NOMO-1 treated with dmso at 0.1 percent for 144 hours (cell line): ENCODE measurements around the gene FAM161A.
"Not testable (repeated sequence)": the region's sequence is repeated elsewhere in the genome, so short reads cannot be mapped to it uniquely, and the experiment has no call there.

Source experiments
- DNase-seq: peaks from one replicate; lab custom pipeline; 2025; ENCODE audit not compliant: unreplicated experiment; lab: John Stamatoyannopoulos, UW

The FAM161A gene, protein sequence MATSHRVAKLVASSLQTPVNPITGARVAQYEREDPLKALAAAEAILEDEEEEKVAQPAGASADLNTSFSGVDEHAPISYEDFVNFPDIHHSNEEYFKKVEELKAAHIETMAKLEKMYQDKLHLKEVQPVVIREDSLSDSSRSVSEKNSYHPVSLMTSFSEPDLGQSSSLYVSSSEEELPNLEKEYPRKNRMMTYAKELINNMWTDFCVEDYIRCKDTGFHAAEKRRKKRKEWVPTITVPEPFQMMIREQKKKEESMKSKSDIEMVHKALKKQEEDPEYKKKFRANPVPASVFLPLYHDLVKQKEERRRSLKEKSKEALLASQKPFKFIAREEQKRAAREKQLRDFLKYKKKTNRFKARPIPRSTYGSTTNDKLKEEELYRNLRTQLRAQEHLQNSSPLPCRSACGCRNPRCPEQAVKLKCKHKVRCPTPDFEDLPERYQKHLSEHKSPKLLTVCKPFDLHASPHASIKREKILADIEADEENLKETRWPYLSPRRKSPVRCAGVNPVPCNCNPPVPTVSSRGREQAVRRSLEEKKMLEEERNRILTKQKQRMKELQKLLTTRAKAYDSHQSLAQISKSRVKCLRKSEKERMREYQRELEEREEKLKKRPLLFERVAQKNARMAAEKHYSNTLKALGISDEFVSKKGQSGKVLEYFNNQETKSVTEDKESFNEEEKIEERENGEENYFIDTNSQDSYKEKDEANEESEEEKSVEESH

DNA sequence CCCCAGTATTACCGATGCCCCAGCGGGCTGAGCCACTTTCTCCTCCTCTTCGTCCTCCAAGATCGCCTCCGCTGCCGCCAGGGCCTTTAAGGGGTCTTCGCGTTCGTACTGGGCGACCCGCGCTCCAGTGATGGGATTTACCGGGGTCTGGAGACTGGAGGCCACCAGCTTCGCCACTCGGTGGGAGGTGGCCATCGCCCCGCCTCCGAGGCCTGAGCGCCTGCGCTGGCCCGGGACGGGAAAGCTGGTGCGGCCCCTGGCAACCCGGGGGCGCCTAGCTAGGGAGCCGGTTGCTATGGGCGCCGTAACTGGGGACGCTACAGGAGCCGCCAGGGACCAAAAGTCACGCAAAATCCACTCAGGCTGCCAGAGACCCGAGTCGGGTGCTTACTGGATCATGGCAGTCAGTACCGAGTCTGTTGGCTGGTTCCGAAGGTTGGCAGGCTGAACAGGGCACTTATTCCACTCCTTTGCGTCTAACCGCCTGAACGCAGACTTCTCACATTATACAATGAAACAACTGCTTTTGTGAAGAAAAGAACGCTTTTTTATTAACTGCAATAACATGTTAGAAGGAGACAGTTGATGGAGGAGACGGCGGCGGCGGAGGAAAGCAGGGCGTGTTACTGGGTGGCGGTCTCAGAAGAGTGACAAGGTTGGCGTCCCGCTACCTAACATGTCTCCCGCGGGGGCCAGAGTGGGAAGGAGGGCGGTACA is at the start of gene FAM161A:
TSS of gene FAM161A (minus strand) at position 214 of the 717 bp plus-strand sequence. CDS start at position 195, 19 bp downstream.
- peak; percentile 59 for DNase-seq

DNA sequence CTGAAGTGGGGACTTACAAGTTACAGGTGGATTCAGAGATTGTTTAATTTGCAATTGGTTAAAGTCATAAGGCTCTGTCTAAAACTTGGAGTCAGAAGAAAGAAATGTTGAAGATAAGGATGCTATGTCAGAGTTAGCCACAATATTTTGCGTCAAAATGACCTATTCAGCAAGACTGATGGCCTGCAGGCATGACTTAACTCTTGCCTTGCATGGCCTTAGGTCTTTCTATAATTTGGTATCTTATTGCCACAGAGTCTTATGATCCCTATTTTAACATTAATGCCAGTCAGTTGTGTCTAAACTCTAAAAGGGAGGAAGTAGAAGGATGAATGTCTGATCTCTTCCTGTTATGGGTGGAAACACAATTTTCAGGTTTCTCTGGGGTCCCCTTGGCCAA is 46.4 kb upstream of the FAM161A start:
- DNase-seq = no peak

DNA sequence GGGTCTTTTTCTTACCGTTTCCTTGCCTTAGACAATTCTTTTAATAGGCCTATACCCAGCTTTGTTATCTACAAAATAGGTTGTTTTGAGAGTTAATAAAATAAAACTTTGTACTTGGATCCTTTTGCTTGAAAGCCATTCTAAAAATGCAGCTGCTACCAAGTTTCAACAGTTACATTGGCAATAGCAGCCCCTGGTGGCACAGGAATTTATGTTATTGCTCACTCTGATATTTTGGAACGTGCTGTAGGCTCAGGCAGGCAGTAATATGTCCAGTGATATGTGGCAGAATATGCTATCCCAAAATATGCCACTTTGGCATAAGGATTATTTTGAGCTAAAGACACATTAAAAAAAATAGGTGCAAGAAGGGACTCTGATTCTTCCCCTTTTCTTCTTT is 45.0 kb upstream of the FAM161A start:
- no peak for DNase-seq

DNA sequence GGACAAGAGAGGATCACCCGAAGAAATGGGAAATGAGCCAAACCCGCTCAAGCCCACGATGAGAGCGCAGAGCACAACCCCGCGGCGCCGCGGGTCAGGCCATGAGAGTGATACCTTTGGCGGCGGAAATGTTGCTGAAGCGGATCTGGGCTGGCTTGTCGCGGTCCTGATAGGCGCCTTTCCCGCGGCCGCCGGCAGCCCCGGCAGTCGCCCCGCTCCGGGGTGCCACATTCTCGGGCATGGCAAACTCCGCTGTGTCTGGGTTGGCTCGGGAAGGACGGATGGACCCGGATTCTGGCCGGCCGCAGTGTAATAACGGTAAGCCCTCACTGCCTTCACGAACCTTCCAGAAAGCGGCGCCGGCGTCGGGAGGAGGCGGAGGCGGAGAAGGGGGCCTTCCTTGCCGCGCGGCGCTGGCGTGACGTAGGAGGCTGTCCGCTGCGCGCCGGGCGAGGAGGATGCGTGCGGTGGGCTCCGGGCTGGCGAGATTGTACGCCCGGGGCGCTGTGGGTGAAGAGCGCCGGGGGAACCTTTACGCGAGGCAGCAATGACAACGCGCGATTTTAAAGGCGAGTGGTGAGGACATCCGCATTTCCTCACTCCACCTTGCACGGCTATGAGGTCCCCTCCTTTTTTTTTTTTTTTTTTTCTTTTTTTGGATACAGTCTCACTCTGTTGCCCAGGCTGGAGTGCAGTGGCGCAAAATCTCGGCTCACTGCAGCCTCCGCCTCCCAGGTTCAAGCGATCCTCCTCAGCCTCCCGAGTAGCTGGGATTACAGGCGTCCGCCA is 34.6 kb upstream of the FAM161A start, which contains the start of gene CCT4:
TSS of gene CCT4 (minus strand) at position 390 of the 789 bp plus-strand sequence. CDS start at position 241, 149 bp downstream.
- peak; percentile 80 for DNase-seq

DNA sequence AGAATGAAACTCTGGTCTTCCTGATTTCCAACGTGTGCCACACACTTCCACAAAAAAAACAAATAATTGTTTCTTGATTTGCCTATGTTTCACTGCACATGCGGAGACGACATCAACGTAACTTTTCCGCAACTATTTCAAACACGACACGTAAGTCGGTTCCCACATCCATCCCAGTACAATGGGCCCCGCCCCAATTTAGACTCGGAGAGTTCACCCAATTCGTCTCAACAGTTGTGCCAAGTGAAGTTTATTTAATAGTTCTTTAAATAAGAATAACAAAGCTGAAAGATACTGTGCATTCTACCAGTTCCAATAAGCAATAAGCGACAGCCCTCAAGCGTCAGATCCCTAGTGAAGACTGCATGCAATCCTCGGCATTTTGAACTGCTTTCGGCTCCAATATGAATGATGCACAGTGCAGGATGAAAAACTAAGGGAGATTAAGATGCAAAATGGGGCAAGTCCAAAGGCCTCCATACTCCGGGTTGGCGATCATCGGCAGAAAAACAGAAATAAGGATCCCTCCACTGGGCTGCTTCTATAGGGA is 33.9 kb upstream of the FAM161A start:
- DNase-seq = no peak

DNA sequence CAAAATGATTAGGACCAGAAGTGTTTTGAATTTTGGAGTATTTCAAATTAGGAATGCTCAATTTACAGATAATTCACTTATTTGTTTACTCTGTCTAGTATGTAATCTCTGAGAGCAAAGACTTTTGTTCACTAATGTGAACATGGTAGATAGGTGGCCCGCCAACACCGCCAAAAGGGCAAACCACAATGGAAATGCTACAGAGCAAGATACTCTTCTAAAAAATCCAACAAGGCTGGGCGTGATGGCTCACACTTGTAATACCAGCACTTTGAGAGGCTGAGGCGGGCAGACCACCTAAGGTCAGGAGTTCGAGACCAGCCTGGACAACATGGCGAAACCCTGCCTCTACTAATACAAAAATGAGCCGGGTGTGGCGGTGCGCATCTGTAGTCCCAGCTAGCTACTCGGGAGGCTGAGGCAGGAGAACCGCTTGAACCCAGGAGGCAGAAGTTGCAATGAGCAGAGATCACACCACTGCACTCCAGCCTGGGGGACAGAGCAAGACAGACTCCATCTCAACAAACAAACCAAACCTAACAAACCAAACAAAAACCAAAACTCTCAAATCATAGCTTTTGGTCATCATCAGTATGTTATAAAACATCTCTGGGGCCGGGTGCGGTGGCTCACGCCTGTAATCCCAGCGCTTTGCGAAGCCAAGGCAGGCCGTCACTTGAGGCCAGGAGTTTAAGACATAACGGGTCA is 32.2 kb upstream of the FAM161A start:
- no peak for DNase-seq

DNA sequence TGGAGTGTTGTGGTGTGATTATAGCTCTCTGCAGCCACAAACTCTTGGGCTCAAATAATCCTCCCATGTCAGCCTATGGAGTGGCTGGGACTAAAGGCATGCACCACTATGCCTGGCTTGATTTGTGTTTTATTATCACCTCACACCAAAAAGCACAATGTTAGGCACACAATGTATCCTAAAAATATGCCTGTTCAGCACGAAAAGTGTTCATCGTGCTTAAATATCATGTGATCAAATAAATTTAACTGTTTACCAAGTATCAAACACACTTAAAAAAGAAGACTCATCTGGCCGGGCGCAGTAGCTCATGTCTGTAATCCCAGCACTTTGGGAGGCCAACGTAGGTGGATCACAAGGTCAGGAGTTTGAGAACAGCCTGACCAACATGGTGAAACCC is 29.0 kb upstream of the FAM161A start:
- no peak for DNase-seq

DNA sequence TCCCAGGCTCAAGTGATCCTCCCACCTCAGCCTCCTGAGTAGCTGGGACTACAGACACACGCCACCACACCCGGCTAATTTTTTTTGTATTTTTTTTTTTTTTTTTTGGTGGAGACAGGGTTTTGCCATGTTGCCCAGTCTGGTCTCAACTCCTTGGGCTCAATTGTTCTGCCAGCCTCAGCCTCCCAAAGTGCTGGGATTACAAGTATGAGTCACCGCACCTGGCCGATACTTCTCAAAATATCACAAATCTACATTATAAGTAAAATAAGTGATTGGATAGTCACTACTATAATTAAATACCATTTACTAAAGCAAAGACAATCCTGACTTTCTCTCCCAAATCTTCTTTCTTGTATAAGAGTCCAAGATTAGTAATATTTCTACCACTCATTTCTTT is 25.5 kb upstream of the FAM161A start:
- not testable (repeated sequence) for DNase-seq

DNA sequence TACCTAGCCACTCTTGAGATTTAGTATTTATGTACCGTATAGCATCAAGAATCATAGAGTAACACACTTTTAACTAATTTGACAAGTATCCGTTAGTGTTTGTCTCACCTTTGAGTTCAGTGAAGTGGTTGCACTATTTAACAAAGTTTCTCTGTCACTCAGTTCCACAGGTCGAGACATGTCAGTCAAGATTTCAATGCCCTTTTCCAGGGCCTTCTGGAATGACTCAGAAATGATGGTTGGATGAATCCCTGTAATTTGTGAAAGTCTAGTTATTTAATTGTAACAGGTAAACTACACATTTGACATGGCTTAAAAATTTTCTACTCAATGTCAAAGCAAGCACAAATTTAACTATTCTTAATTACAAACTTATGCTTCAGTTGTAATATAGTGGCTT is 24.9 kb upstream of the FAM161A start:
- no peak for DNase-seq

DNA sequence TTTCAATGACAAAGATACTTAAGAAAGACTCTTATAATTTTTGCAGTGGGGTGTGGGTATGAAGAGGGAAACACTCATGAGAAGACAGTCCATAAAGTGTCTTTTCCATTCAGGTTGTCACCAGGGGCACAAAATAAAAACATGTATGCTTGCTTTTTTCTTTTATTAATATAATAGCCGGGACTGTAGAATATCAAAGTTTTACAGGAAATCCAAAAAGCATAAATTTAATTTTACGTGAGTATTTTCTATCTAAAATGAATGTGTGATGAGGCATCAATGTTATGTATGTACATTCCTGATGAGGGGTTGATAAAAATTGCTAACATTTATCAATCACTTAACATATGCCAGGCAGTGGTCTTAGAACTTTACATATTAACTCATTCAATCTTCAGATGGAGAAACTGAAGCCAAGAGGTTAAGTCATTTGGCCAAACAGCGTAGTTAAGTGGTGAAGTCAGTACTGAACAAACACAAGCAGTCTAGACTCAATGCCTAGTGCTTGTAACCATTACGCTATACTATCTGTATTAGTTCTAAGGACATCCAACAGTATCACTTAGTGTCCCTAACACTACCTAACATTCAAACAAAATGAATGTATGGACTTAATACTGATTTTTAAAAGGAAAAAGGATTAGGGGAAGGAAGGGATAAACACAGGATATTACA is 23.8 kb upstream of the FAM161A start:
- no peak for DNase-seq

DNA sequence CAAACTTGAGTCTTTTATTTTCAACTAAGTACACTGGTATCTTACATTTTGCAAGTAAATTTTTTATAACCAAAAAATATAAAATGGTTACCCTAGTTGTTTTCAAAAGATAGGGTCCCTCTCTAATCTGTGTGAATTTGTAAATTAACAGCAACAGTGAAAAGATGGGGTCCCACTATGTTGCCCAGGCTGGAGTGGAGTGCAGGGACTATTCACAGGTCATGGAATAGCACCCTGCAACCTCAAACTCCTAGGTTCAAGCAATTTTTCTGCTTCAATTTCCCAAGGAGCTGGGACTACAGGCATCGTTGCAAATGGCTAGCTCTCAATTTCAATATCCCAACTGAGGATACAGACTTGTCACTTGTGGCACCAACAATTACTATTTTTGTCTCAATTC is 22.5 kb upstream of the FAM161A start:
- no peak for DNase-seq

DNA sequence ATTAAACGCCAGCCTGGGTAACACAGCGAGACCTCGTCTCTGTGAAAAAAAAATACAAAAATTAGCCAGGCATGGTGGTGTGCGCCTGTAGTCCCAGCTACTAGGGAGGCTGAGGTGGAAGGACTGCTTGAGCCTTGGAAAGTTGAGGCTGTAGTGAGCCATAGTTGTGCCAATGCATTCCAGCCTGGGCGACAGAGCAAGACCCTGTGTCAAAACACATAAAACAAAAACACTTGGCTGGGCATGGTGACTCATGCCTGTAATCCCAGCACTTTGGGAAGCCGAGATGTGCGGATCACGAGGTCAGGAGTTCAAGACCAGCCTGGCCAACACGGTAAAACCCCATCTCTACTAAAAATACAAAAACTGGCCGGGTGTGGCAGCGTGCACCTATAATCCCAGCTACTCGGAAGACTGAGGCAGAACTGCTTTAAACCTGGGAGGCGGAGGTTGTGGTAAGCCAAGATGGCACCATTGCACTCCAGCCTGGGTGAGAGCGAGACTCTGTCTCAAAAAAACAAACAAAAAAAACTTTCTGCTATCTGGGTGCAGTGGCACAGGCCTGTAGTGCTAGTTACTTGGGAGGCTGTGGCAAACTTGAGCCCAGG is 12.7 kb upstream of the FAM161A start:
- not testable (repeated sequence) for DNase-seq

DNA sequence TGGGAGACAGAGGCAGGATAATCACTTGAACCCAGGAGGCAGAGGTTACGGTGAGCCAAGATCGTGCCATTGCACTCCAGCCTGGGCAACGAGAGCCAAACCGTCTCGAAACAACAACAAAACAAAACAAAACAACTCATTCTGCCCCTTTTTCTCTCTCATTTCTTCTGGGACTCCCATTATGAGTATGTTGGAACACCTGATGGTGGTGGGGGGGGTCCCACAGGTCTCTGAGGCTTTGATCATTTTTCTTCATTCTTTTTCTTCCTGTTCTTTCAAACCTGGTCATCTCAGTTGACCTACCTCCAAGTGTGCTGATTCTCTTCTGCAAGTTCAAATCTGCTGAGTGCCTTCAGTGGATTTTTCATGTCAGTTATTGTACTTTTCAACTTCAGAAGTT is 8.2 kb upstream of the FAM161A start:
- DNase-seq = no peak

DNA sequence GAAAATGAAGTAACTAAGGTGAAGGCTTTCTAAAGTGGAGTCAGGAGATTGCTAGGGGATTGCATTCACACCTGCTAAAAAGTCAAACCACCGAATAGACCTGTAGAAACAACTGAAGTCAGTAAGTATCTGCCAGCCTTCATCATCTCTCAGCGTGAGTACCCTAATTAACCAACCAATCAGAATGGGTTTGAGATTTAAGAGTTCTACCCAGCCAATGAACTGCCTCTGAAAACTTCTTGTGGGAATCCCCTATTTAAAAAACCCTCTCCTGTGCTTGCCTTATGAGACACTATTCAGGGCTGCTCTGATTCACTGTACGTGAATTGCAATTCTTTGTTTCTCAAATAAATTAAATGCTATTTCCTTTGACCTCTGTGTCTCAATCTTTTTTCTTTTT is 3.4 kb upstream of the FAM161A start:
- no peak for DNase-seq

DNA sequence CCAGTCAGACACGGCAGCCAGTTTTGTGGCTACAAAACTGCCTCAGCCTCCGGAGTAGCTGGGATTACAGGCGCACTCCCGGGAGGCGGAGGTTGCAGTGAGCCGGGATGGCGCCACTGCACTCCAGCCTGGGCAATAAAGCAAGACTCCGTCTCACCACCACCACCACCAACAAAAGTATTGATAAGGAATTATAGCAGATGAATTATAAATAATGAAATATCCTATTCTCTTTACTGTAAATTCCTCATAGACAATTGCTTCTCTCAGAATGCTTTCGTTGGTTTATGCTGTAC is 1.4 kb upstream of the FAM161A start:
- DNase-seq = no peak

DNA sequence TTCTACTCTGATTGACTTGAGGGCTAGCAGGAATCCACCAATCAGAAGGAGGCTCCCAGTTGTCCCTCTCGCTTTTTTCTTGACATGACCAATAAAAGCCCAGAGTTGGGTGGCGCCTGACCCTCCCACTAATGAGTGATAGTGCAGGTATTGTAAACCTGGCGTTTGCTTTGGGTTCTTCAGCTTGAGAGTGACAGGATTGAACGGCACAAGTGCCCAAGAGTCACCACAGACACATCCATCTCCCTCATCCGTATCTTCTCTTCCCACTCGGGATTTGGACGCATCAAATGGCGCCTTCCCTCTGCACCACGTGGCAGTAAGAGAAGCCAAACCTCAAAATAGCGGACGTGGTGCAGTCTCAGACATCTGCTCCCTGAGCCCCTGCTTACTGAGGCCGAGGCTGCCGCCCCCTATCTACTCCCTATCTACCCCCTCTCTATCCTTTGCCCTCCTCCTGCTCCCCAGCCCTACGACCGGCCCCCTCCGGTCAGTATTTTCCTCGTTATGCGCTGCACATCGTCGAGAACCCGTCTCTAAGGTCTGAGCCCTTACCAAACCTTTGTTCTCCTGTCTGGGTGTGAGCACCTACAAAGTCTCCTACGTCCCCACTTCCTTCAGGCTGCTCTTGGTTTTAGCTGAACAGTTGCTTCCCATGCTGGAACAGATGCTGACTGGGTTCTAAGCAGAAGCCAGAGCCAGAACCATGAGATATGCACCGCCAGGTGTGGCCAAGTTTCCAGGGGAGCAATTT is 881 bp upstream of the FAM161A start:
- peak; percentile 89 for DNase-seq

DNA sequence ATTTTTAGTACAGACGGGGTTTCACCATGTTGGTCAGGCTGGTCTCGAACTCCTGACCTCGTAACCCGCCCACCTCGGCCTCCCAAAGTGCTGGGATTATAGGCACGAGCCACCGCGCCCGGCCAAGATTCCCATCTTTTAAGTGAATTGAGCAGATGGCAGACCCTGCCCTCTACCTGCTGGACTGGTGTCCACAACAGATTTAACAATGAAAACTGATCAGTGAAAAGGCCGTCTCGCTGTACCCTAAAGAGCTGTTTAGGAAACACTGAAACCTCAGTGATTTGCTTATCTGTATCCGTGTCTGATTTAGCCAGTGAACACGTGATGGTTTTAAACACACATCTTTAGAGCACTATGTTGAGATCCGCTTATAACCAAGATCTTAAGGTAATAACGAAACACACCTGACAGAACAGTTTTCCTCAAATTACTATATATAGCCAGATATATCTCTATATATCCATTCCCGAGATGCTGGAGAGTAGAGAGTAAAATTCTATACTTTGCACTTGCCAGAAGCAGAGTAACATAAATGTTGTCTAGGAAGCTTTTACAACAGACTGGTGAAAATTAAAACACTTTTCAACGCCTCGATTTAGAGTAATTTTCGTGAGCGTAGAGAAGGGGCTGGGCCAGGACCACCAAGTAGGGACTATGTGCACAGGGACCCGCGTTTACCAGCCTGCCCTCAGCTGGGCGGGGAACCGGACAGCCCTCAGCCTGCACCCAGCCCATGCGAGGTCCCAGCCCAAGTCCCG is 594 bp downstream of the FAM161A start:
- no peak for DNase-seq

DNA sequence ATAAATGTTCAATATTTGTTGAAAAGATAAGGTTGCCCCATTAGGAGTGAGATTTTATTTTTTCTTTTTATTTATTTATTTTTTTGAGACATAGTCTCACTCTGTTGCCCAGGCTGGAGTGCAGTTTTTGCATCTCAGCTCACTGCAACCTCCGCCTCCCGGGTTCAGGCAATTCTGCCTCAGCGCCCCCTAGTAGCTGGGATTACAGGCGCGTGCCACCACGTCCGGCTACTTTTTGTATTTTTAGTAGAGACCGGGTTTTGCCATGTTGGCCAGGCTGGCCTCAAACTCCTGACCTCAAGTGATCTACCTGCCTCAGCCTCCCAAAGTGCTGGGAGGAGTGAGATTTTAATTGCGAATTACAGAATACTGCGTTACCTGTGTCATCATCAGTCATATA is 2.6 kb downstream of the FAM161A start:
- DNase-seq = not testable (repeated sequence)
